HG02884 (cell line): ENCODE data around the gene TRPM3.

ENCODE experiments used
- ATAC-seq: cut with Tn5 transposase; IDR thresholded peaks from one replicate; pipeline ENCODE4 v1.9.1; 2021; ENCODE audit warnings: mild to moderate bottlenecking, moderate library complexity; ENCODE audit not compliant: unreplicated experiment

Gene TRPM3

GRCh38 chr9:71105192-71105591, 16.2 kb downstream of the TRPM3 start:
- ATAC-seq, result no peak

GRCh38 chr9:71098801-71099200, 22.6 kb downstream of the TRPM3 start:
- no peak for ATAC-seq

DNA sequence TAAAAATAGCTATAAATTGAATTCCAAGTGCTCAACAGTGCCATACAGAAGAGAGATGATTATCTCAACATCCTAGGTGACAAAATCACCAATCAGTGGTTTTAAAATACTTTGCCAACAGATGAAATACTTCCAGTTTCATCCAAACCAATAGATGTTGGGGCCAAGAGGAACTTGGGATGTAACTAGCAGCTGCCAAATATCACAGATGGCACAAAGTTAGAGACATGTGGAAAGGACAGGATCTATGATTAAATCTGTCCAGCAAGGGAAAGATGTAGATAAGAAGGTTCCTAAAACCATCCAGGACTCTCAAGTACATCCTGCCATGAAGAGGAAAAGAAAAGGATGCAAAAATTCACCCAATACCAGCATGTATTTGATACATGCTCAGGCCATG, 23.8 kb downstream of the TRPM3 start:
- ATAC-seq, result no peak

- ATAC-seq, result no peak
These were observed 24.9 kb downstream of the TRPM3 start for GRCh38 chr9:71096421-71097108.

DNA sequence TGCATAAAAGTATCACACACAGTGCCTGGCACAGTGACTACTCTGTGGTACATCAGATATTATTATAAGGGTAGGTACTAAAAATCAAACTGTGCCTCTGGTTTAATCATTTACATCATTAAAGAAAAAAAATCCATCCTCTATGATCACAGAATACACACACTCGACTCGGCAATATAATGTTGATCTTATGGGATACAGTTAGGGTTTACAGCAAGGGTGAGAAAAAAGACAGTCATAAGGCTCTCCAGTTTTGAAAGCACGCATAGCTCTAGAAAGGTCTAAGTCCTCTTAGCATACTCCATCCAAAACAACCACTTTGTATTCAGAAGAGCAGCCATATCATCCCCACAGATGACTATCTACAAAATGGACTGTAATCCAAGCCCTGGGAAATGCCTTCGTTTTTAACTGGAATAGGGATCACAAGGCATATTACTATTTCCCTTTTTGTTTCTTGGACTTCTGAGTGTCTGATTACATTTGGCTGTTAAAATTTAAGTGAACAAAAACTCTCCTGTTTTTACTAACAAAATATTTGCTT, 26.6 kb downstream of the TRPM3 start:
- no peak for ATAC-seq

- ATAC-seq, result no peak
These were observed 30.5 kb downstream of the TRPM3 start for GRCh38 chr9:71090896-71091295.

- no peak for ATAC-seq
These were observed 42.0 kb downstream of the TRPM3 start for GRCh38 chr9:71079451-71079850.

DNA sequence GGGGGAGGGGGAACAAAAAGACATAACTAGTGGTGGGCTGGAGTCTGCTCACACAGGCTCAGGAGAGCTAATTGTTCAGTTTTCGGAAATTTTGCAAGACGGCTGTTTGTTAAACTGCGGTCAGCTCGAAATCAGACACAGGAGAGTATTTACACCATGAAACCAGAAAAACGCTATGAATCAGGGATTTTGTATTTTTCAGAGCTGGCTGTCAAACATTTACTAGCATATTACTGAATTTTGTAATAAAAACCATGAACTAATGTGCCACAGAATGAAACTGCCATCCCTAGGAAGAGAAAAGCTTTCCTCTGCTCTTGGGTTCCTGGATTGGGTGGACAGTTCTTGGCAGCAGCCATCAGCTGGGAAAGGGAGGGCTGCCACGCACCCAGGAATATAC, 45.3 kb downstream of the TRPM3 start:
- no peak for ATAC-seq

DNA sequence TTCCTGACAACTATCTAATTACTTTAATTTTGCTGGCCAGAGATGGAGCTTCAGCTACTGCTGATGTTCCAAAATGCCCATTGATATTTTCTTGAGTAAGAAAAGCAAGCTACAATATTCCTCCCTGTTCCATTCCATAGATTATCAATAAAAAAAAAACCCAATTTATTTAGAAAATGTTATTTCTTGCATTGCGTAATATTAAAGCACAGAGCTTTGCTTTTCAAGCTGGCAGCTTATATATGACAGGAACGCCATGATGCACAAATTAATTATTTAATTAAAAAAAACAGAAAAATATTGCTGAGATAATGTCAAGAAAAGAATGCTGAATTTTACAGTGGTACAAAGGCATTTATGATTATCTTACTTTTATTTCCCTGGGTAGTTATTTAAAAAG, 47.9 kb downstream of the TRPM3 start:
- no peak for ATAC-seq

GRCh38 chr9:71072587-71072986, 48.8 kb downstream of the TRPM3 start:
- ATAC-seq, result no peak

DNA sequence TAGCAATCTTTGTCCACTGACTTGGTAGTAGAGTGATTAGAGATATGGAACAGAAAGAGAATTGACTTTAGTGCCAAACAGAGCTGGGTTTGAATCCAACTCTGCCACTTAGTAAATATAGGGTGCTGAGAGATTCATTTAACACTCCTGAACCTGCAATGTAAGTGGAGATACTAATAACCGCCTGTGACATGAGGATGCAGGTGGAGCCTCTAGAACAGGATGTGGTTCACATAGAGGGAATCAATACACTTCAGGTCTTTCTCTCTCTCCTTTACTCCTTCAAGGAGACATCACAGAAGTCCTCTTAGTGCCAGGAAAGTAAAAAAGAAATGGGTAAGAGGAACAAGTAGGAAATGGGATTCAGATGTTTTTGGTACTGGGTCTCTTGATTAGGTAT, 49.8 kb downstream of the TRPM3 start:
- ATAC-seq, result no peak

GRCh38 chr9:71058660-71059059, 62.8 kb downstream of the TRPM3 start:
- no peak for ATAC-seq

- no peak for ATAC-seq
These were observed 69.1 kb downstream of the TRPM3 start for GRCh38 chr9:71052287-71052686.

GRCh38 chr9:71048280-71048679, 73.1 kb downstream of the TRPM3 start:
- no peak for ATAC-seq

- ATAC-seq, result no peak
These were observed 78.9 kb downstream of the TRPM3 start for GRCh38 chr9:71042448-71042990.

- ATAC-seq, result no peak
These were observed 83.9 kb downstream of the TRPM3 start for GRCh38 chr9:71037521-71037920.

DNA sequence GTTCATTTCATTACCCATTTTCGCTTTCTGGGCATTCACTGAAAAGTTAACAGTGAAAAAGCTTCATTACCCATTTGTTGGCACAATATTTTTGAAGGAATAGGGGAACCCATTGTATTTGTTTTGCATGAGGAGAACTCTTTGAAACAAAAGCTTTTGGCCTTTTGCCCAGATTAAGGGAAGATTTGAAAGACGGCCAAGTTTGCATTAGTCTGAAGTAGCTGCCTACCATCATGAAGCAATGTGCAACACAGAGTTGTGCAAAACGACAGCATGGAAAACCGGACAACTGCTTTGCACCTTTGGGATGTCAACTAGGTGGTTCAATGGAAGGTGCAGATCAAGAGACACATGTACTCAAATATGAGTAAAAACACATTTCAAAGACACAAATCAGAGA, 84.9 kb downstream of the TRPM3 start:
- no peak for ATAC-seq

DNA sequence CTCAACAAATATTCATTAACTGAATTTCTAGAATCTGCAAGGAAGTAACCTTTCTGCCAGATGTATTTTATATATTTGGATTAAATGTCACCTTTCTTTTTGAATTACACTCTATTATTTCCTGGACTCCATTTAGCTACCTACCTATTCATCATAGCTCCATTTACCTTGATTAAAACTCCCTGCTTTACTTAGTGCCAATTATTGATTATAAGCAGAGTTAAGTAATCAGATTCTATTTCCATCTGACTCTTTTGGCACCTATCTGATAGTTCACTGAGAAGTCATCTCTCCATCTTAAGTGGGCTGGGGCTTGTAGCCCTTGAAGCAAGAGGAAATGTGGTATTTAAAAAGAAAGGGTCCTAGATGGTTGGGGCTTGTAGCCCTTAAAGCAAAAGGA, 88.6 kb downstream of the TRPM3 start:
- no peak for ATAC-seq

DNA sequence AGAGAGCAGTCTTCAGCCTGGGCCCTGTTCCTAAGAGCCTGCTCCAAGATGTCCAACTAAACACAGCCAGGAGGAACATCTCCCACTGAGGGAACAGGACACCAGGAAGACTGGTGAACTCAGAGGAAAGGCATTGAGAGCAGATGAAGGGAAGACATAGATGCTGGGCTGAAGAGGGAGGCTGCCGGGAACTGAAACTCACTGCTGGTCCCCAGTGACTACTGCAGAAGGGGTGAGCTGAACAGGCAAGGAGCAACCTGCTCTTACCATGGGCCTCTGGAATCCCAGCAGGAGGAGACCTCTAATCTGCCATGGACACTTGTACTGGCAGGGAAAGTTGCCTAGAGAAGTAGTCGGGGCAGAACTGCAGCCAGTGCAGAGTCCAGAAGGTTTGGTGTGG, 95.7 kb downstream of the TRPM3 start:
- ATAC-seq, result no peak

DNA sequence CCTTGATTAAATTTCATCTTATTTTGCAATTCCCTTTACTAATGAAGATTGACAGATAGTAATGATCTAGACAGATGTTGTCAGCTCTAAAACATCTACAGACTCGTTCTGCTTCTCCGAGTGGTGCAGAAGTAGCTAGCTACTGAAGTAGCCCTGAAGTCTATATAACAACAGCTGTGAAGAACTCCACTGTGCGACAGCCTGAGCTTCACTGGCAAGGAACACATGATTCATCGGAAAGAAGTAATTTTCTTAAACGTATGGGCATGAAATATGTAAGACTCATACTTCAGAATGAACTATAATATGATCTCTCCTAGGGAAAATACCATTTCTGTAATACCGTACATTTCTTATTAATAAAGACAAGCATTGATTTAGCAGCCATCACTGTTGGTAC, 96.2 kb downstream of the TRPM3 start:
- no peak for ATAC-seq

GRCh38 chr9:71010258-71010657, 111.2 kb downstream of the TRPM3 start:
- no peak for ATAC-seq

DNA sequence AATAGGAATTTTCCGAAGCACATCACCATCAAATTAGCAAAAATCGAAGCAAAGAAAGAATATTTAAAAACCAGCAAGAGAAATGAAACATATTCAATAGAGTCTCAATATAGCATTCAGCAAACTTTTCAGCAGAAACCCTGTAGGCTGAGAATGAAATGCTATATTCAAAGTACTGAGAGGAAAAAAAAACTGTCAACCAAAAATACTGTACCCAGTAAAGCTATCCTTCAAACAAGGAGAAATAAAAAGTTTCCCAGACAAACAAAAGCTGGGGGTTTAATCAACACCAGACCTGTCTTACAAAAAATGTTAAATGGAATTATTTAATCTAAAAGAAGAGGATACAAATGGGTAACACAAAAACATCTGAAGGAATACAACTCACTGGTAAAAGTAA, 116.0 kb downstream of the TRPM3 start:
- no peak for ATAC-seq

- no peak for ATAC-seq
These were observed 117.2 kb downstream of the TRPM3 start for GRCh38 chr9:71004196-71004595.
